Central memory CD4-positive, alpha-beta T cell (primary cell): ENCODE data around the gene AGTPBP1.

Source experiments
- DNase-seq: peaks from one replicate; pipeline ENCODE4 v3.0.0; 2022

AGTPBP1 gene

GRCh38 chr9:85528607-85529006 is 213.1 kb downstream of the AGTPBP1 start:
- no peak for DNase-seq

- DNase-seq, result no peak
Observed at GRCh38 chr9:85528142-85528541, 213.6 kb downstream of the AGTPBP1 start.

- no peak for DNase-seq
Observed at GRCh38 chr9:85527331-85528020, 214.3 kb downstream of the AGTPBP1 start.

- no peak for DNase-seq
Observed at GRCh38 chr9:85524531-85524930, 217.2 kb downstream of the AGTPBP1 start.

GRCh38 chr9:85523202-85523601 is 218.6 kb downstream of the AGTPBP1 start:
- no peak for DNase-seq

- DNase-seq, result no peak
Observed at GRCh38 chr9:85522459-85523092, 219.2 kb downstream of the AGTPBP1 start.

- no peak for DNase-seq
Observed at GRCh38 chr9:85521371-85522197, 220.2 kb downstream of the AGTPBP1 start.

- DNase-seq, result no peak
Observed at GRCh38 chr9:85516976-85517637, 224.6 kb downstream of the AGTPBP1 start.

GRCh38 chr9:85516455-85516854 is 225.3 kb downstream of the AGTPBP1 start:
- DNase-seq, result no peak

GRCh38 chr9:85515021-85515420 is 226.7 kb downstream of the AGTPBP1 start:
- DNase-seq, result no peak

GRCh38 chr9:85514256-85514655 is 227.5 kb downstream of the AGTPBP1 start:
- no peak for DNase-seq

GRCh38 chr9:85511746-85512145 is 230.0 kb downstream of the AGTPBP1 start:
- no peak for DNase-seq

GRCh38 chr9:85510830-85511504 is 230.8 kb downstream of the AGTPBP1 start:
- DNase-seq, result no peak

GRCh38 chr9:85508616-85509015 is 233.1 kb downstream of the AGTPBP1 start:
- no peak for DNase-seq

GRCh38 chr9:85505612-85506011 is 236.1 kb downstream of the AGTPBP1 start:
- no peak for DNase-seq

GRCh38 chr9:85502815-85503655 is 238.7 kb downstream of the AGTPBP1 start:
- no peak for DNase-seq

- DNase-seq, result no peak
Observed at GRCh38 chr9:85501882-85502281, 239.9 kb downstream of the AGTPBP1 start.

- no peak for DNase-seq
Observed at GRCh38 chr9:85501456-85501855, 240.3 kb downstream of the AGTPBP1 start.
